Stimulated activated CD4-positive, alpha-beta T cell treated with anti-CD3 and anti-CD28 coated beads, Interleukin-2, amount 100 ng/mL, for 24 hours (primary cell): ENCODE data around the gene SART1.

Source experiments
- DNase-seq, 2 donors: peaks; one replicate each; pipeline ENCODE4 v3.0.0-alpha.2; 2020

The SART1 gene

DNA sequence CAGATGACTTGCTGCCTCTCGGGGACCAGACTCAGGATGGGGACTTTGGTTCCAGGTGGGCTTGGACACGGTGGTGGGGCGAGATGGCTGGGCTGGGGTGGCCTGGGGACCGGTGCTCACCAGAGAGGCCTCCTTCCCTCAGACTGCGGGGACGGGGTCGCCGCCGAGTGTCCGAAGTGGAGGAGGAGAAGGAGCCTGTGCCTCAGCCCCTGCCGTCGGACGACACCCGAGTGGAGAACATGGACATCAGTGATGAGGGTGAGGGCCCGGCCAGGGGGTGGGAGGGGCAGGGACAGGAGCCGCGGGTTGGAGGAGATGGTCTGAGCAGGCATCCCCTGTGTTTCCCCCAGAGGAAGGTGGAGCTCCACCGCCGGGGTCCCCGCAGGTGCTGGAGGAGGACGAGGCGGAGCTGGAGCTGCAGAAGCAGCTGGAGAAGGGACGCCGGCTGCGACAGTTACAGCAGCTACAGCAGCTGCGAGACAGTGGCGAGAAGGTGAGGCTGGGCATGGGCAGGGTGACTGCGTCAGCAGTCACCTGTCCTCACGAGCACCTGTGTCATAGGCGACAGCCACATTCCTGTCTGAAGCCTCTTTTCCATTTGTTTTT, 5.9 kb downstream of the SART1 start:
- no peak for DNase-seq

DNA sequence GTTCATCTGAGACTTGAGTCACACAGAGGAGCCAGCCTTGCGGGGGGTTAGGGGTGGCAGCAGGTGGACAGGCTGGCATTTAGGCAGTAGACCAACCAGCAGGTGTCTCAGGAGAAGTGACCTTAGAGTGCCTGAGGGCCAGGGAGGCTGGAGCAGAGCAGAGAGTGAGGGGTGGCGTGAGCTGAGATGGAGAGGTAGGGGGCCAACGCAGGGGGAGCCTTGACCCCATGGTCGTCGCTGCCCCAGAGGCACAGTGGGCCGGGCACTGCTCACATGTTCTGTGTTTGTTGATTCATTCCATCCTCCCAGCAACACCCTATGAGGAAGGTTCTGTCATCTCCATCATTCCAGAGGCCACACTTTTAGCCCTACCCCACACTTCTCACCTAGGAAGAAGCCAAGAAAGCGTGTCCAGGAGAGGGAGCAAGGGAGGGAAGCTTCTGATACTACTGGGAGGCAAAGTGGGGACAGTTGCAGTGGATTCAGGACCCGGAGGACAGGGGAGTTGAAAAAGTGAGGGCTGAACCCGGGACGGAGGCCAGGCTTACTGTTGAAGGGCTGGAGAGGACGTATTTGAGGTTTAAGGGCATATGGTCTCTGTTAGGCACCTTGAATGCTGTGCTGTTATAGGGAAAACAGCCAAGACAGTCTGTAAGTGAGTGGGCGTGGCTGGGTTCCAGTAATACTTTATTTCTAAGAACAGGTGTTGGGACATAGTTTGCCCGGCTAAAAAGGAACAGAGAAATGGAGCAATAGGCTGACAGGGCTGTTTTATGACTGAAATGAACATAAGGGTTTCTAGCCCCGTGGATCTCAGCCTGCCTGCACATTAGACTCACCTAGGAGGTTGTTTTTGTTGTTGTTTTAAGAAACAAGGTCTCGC, 7.3 kb downstream of the SART1 start:
- DNase-seq = no peak

- DNase-seq = no peak
These were observed 10.6 kb downstream of the SART1 start for GRCh38 chr11:65972116-65972515.

DNA sequence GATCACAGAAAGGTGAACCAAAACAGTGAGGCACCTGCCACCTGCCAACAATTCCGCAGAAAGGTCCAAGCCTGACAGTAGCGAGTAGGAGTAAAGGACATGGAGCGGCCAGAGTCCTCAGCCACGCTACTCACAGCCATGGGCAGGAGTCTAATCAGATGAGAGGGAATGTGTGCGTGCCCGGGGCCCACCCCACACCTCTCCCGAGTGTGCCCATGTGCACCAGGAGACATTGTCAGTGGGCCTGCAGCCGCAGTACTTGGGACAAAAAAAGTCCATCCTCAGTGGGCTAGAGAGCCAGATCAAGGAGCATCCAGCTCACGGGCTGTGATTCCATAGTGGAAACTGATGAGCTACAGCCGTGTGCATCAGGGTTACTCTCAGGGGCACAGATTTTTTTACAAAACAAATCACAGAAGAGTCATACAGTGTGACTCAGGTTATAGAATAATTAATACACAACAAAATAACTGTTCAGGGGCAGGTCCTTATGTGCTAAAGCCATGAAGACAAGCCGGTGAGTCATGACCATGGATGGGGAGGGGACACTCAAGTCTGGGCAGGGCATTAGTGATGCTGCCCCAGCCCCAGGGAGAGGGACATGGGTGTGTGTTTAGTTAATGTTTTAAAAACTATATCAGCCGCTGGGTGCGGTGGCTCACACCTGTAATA, 12.0 kb downstream of the SART1 start:
- DNase-seq = no peak

GRCh38 chr11:65975771-65976170, 14.2 kb downstream of the SART1 start:
- no peak for DNase-seq

DNA sequence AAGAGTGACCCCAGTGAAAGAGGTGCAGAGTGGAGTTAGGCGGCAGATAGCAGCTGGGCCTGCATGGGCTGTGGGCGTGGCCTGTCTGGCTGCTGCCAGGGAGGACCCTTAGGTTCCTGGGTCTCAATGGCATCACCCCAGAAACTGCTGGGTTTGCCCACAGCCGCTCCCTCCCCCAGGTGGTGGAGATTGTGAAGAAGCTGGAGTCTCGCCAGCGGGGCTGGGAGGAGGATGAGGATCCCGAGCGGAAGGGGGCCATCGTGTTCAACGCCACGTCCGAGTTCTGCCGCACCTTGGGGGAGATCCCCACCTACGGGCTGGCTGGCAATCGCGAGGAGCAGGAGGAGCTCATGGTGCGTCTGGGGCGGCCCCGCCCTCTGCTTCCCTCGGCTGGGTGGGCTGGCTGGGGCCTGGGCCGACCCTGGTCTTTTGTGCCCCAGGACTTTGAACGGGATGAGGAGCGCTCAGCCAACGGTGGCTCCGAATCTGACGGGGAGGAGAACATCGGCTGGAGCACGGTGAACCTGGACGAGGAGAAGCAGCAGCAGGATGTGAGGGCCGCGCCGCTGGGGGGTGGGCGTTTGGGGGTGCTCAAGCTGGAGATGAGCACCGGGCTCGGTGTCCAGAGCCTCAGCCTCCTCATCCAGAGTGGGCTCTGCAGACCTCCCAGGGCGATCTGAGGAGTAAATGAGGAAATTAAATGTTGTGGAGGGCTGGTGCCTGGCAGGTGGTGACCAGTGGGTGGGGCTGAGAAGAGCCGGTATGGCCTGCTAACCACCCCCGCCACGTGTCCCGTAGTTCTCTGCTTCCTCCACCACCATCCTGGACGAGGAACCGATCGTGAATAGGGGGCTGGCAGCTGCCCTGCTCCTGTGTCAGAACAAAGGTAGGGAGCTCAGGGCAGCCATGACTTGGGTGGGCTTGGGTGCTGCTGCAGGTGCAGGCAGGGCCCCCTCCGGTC, 15.0 kb downstream of the SART1 start:
- DNase-seq = no peak

- DNase-seq = no peak
These were observed 16.3 kb downstream of the SART1 start for GRCh38 chr11:65977621-65978390.

- DNase-seq = no peak
These were observed 17.1 kb downstream of the SART1 start for GRCh38 chr11:65978391-65979238.

DNA sequence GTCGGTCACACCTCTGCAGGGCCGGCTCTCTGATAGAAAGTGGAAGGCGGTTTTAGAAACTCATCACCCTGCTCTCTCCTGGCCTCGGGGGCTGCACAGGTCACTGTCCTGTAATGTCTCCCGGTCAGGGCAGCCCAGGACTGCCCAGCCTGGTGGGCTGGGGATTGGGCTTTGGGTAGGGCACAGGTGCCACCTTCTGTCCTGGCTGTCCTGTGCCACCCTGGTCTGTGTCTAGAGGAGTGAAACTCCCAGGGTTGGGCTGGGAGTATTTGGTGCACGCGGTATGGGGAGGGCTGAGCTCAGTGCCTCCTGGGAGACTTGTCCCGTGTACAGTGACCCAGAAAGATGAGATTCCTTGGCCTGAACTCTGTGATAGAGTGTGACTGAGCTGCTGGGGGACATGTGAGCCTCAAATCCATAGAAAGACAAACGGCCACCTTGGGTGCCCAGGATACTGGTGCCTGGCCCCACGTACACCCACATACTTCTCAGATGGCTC, 17.8 kb downstream of the SART1 start:
- DNase-seq = no peak

DNA sequence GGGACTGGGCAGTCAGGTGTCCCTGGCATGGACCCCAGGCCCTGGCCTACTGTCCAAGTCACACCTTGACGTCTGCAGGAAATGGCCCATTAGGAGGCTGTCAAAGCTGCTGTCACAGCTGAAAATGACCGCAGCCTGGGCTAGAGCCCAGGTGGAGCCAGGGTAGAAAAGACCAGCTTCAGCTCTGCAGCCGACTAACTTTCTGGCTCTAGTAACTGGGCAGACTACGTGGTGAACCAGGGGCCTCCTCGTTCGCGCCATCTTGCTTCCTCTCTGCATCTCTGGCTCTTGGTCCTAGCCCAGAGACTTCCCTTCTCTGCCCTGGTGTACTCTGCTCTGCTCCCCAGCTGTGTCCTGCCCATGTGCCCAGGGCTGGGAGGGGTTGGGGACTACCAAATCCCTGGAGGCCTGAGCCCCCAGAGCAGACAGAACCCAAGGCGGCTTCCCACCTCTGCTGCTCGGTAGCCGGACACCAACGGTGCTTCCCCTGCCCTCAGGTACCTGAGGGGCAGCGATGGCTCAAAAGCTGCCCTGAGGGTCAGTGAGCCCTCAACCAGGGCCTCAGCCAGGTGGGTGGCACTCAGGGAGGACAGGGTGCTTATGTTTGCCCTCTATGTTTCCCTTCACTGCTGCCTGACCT, 19.7 kb downstream of the SART1 start:
- DNase-seq = no peak

DNA sequence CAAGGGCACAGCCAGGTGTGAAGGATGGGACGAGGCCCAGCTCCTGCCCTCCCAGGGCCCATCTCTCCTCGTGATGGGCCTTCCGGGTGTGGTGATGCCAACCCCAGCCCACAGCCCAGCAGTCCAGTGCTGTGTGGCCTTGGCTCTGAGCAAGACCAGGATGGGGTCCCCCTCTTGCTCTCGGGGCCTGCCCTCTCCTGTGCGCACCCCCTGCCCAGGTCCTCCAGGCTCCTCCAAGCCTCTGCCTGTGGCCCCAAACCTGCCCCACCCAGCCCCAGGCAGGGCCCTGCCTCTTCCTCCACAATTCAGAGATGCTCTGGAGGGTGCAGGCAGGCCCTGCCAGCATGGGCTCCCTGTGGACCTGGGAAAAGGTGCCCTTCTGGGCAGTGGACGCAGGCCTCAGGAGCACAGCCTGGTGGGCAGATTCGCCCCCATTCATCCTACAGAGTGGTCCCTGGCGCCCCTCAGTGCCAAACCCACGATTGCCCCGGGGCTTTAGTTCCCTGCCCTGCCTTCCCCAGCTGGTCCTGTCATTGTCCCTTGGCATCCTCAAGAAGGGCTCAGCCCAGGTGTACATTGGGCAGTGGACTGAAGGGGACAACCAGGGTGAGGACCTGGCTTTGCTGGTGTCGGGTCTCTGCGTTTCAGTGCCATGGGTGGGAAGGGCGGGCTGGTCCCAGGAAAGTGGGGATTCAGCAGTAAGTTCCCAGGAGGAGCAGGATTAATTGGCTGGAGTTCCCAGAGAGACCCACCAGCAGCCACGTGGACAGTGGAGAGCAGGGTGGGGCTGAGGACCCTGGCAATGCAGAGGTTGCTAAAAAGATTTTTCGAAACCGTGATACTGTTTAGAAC, 20.7 kb downstream of the SART1 start:
- DNase-seq = no peak

- no peak for DNase-seq
These were observed 21.5 kb downstream of the SART1 start for GRCh38 chr11:65982824-65983588.

DNA sequence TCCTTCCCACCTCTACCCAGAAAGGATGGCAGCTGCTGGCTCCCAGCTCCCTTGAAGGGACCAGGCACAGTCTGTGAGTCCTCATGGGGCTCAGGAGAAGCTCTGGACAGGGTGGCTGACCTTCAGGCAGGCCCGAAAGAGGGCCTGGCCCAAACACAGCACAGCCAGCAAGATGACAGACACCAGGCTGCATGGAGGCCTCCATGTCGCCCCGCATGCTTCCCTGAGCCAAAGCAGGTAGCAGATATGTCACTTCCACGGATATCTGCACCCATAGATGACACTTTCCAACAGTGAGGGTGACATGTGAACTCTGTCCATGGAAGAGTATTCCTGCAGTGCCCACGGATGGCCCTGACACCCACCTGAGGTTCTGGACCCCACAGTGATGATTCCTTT, 22.1 kb downstream of the SART1 start:
- DNase-seq = no peak

DNA sequence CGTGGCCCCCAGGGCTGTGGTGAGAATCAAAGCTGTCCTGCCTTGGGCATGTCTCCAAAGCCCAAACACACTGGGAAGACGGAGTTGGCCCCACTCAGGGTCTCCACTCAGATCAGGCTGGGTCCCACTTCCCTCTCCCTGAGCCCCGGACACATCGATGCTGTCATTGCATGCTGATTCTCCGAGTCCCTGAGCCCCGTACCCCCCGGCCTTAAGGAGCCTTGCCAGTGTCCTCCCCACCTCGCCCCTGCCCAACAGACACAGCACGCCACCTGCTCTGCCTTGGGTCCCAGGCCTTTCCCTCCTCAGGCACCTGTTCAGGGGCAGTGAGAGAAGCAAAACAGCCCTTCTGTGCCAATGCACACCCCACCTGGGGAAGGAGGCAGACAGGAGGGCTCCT, 25.8 kb downstream of the SART1 start:
- no peak for DNase-seq

- DNase-seq = peak; percentile 87 to 93
These were observed 27.5 kb downstream of the SART1 start for GRCh38 chr11:65988791-65989592.

DNA sequence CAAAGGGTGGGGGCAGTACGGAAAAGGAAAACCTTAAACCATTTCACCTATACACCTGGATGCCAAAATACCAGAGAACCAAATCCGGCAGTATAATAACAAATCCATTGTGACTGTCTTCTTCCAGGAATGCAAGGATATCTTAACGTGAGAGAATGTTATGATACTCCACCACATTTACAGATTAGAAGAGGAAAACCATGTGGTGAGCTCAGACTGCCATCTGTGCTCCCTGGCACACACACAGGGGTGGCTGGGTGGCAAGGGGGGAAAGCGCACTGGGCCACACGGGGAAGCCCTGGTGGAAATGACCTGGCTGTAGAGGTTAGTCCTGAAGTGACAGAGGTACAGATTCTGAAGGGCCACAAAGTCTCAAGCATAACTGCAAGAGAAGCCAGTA, 30.5 kb downstream of the SART1 start:
- no peak for DNase-seq

DNA sequence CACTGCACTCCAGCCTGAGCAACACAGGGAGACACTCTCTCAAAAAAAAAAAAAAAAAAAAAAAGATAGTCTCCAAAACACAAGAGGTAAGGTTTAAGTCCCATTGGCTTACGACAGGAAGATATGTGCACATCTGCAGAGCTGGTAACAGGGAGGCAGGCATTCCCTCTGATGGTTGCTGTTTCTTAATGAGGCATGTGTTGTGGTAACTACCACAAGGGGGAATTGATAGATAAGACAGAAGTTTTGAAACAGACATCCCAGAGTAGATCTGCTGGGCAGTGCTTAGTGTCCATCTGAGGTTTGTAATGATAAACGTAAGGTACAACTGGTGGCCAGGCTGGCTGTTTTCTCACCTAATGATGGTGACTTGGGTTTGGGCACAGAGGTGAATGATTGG, 35.8 kb downstream of the SART1 start:
- DNase-seq = no peak
